GM18858 (cell line): ENCODE results near the gene MYDGF.
"Not testable (repeated sequence)": the region's sequence is repeated elsewhere in the genome, so short reads cannot be mapped to it uniquely, and the experiment has no call there.

Experiments used
- ATAC-seq: cut with Tn5 transposase; IDR thresholded peaks from one replicate; pipeline ENCODE4 v1.9.1; 2021; ENCODE audit not compliant: unreplicated experiment

The MYDGF gene

DNA sequence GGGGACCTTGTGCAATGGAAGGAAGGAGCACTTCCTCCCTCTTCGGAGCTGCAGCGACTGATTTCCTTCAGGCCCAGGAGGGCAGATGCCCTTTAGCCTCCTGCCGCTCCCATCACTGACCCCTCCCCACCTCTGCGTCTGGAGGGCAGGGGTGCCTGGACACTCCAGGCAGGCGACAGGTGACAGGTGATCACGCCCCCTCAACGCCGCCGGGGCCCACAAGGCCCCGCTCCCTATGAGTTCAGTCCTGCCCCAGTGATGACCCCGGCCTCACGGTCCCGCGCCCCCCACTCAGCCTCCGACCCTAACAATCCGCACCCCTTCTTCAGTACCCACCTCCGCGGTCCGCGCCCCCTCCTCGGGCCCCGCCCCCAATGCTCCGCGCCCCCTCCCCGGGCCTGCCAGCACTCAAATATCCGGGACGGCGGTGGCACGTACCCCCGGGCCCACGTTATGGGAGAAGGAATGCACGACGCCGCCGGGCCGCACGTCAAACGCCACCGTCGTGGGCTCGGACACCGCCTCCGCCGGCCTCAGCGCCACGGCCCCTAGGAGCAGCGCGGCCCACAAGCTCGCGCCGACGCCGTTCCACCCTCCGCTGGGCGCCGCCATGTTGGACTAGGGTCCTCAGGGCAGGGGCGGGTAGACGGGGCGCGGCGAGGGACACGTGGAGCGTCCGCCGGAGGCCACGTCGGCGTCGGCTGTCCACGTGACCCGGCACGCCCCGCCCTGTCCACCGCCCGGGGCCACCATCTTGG is at the start of gene MYDGF:
TSS of gene MYDGF (minus strand) at position 620 of the 758 bp plus-strand sequence. CDS start at position 612, 8 bp downstream.
- peak; percentile 43 for ATAC-seq

DNA sequence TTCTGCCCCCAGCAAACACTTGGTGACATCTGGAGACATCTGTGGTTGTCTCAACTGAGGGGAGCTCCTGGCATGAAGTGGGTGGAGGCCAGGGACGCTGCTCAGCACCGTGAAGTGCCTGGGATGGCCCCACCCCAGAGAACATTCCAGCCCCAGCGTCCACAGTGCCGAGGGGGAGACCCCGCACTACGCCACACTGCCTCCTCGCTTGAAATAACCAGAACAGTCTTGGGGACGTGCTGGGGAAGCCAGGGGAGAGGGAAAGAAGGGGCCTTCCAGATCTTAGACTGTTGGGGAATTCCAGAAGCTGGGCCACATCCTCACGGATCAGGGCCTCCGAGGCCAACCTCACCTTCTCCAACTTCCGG is 49.3 kb upstream of the MYDGF start:
- no peak for ATAC-seq

- no peak for ATAC-seq
Measured at GRCh38 chr19:4717966-4718701, 48.0 kb upstream of the MYDGF start.

- no peak for ATAC-seq
Measured at GRCh38 chr19:4717191-4717965, 47.2 kb upstream of the MYDGF start.

GRCh38 chr19:4715529-4716221 is 45.5 kb upstream of the MYDGF start:
- no peak for ATAC-seq

DNA sequence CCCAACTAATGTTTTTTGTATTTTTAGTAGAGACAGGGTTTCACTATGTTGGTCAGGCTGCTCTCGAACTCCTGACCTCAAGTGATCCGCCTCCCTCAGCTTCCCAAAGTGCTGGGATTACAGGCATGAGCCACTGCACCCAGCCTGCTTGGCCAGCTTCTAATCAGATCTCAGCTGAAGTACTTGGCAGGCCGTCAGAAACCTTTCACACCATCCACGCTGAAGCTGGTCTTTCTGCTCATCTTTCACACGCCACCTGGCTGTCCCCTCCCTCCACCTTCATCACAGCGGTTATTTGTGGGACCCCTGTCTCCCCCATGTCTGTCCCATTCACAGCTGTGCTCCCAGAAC is 45.0 kb upstream of the MYDGF start:
- ATAC-seq, result not testable (repeated sequence)

DNA sequence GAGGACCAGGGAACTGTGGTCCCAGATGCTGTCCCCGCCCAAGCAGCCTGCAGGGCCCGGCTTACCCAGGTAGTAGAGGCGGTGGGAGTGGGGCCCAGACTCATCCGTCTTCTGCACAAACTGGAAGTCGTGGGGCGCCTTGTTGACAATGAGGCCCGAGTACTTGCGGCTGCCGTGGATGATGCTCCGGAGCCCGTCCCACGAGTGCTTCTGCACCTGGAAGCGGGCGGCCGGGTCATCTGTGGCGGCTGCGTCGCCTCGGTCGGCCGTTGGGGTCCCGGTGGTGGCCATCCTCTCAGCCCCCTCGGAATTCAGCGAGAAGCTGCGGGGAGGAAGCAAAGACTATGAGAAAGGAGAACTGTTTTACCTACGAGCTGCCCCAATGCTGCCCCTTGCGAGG is 43.9 kb upstream of the MYDGF start:
- no peak for ATAC-seq

GRCh38 chr19:4713384-4713951 is 43.3 kb upstream of the MYDGF start:
- no peak for ATAC-seq

GRCh38 chr19:4712771-4713170 is 42.6 kb upstream of the MYDGF start:
- no peak for ATAC-seq

GRCh38 chr19:4711211-4711610 is 41.1 kb upstream of the MYDGF start:
- ATAC-seq, result no peak

DNA sequence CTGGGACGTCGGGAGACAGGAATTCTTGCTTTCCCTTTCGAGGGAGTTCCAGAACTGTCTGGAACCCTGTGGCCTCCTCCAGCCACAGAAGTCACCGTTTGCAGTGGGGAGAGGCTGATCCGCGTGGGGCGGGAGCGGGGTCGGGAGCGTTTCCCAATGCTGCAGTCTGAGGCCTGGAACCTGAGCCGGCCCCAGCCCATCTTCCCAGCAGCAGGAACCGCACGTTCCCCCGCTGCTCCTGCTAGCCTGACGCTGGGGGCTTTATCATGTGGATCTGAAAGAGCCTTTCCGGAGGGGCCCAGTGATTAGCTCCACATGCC is 40.1 kb upstream of the MYDGF start:
- ATAC-seq, result no peak

DNA sequence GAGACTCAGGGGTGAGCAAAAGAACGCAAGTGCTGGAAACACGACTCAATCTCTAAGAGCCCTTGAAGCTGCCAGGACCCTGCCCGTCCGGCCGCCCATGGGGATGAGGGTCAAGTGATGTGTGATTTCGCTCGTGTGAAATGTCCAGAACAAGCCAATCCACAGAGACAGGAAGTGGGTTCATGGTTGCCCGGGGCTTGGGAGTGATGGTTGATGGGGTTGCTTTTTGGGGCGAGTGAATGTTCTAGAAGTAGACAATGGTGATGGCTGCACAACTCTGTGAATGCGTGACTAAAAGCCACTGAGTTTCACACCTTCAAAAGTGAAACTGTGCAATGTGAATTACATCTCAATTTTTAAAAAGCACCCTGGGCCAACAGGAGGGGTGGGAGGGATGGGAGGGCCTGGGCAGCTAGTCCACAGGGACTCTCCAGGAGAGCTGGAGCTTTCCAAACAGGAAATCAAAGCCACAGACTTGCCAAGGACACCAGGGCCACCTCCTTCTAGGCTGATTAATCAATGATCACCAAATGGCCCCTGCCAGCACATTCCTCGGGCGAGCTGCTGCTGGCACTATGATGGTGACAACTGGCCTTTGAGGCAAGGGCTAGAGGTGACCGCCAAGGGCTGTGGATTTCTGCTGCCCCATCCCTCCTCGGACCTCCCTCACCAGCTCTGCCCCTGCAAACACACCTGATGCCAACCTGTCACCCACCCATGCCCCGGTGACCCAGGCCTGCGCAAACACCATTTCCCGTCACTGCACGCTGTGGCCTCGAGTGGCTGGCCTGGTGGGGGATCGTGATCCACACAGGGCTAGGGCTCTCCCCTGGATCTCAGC is 39.5 kb upstream of the MYDGF start:
- no peak for ATAC-seq

- no peak for ATAC-seq
Measured at GRCh38 chr19:4707956-4708650, 38.0 kb upstream of the MYDGF start.

DNA sequence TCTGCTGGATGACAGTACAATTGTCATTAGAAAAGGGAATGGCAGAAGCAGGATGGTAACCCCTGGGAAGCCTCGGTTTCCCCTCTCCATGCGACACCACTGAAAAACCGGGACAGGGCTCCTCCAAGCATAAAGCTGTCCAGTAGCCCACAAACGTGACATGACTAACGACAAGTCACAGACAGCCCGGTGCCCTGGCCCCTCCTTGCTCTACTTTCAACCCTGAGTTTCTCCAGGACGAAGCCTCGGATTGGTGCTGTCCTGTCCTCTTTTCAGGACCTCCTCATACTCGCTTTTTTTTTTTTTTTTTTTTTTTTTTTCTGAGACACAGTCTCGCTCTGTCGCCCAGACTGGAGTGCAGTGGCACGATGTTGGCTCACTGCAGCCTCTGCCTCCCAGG is 37.2 kb upstream of the MYDGF start:
- no peak for ATAC-seq

- no peak for ATAC-seq
Measured at GRCh38 chr19:4705413-4706131, 35.4 kb upstream of the MYDGF start.

DNA sequence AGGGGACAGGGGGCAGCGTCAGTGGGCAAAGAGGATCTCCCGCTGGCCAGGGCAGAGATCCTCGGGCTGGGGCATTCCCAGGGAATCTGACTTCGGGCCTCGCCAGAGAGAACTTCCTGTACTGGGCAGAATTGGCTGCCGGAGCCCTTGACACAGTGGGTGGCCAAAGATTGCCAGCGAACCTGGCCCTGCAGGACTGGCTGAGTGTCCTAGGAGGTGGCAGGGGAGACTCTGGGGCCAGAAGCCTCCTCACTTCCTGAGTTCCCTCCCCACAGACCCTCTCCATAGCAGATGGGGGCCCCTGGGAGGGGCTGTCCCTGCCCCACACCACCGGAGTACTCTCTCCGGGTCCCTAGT is 34.2 kb upstream of the MYDGF start:
- ATAC-seq, result no peak

GRCh38 chr19:4703671-4704316 is 33.7 kb upstream of the MYDGF start:
- no peak for ATAC-seq

DNA sequence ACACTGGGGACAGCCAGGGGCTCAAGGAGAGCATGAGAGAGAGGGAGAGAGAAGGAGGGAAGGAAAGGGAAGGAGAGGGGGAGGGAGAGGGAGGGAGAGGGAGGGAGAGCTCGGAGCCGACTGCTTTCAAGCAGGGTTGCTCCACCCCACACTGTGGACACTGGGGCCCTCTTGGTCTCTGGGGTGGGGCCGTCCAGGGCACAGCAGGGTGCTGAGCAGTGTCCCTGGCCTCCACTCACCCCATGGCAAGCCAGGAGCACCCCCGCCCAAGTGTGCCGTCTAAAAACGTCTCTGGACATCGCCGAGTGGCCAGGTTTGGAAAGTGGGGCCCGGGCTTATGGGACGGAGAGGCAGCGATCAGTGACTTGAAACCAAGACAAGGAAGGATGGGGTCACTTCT is 32.6 kb upstream of the MYDGF start:
- no peak for ATAC-seq

GRCh38 chr19:4701557-4701956 is 31.4 kb upstream of the MYDGF start:
- ATAC-seq, result no peak
